ENCODE data around the gene PLPPR1. TPM values are rescaled to one million over a fixed set of nuclear protein-coding genes. Genes with fewer than 3 reads are reported as not detected.

Gene PLPPR1
- polyA plus RNA-seq, 1 of the 3 experiments (the other 2 are of a cell fraction) = not detected

GRCh38 chr9:101114317-101114716, 85.8 kb downstream of the PLPPR1 start:
- CTCF ChIA-PET = no interaction called here
- Histone ChIP-seq H3K9me3 (no peaks in the 10 kb centered on the region), H3K4me2 (no peak overlapping the region), H3K4me1 (ENCODE audit: control insufficient read depth in 1 of 2, insufficient read depth in 2 of 2, low read depth in 1 of 2, low read length in 1 of 2) (no peaks in the 10 kb centered on the region), H3K9me2 (no peaks in the 10 kb centered on the region), H3K9ac (no peak overlapping the region), H3K27me3 (ENCODE audit: insufficient read depth) (no peaks in the 10 kb centered on the region), H4K20me1 (ENCODE audit: insufficient read depth) (no peaks in the 10 kb centered on the region), H2AFZ (ENCODE audit: low read depth) (no peak overlapping the region), H3K4me3 (ENCODE audit: low read depth in 2 of 2, low read length in 1 of 2) (no peak overlapping the region), H3K79me2 (ENCODE audit: insufficient read depth) (no peaks in the 10 kb centered on the region), H3K36me3 (replicated peaks in 1 of 2; ENCODE audit: control insufficient read depth in 1 of 2, insufficient read depth in 2 of 2, low read length in 1 of 2) (no peaks in the 10 kb centered on the region), H3F3A (replicated peaks; ENCODE audit: insufficient read depth) (no peaks in the 10 kb centered on the region), H3K27ac (ENCODE audit: low read depth in 2 of 2, low read length in 1 of 2) (no peak overlapping the region)
- 0% methylated on average over 2 of the region's 2 CpGs for WGBS (ENCODE audit: low lambda C conversion rate)
- POLR2A ChIA-PET = no interaction called here
- TF ChIP-seq RAD21 (IDR thresholded peaks at IDR 0.05; ENCODE audit: low read length) (no peak), FOXJ3 (CRISPR knock-in tag; IDR thresholded peaks at IDR 0.05) (no peak), GABPA (IDR thresholded peaks at IDR 0.05; ENCODE audit: low read depth) (no peak), NRF1 (IDR thresholded peaks at IDR 0.05; ENCODE audit: low read depth, low read length) (no peak), SIN3A (IDR thresholded peaks at IDR 0.05; ENCODE audit: borderline replicate concordance, low read depth, low read length) (no peak), FOSL2 (IDR thresholded peaks at IDR 0.05; ENCODE audit: borderline replicate concordance, low read depth) (no peak), TAF1 (IDR thresholded peaks at IDR 0.05; ENCODE audit: borderline replicate concordance, low read depth, low read length) (no peak), TEAD4 (IDR thresholded peaks at IDR 0.05; ENCODE audit: borderline replicate concordance, insufficient read depth) (no peak), POLR2AphosphoS5 (IDR thresholded peaks at IDR 0.05; ENCODE audit: low read depth, low read length) (no peak), JUND (IDR thresholded peaks at IDR 0.05) (no peak), NFIC (IDR thresholded peaks at IDR 0.05; ENCODE audit: borderline replicate concordance) (no peak), EP300 (IDR thresholded peaks at IDR 0.05; ENCODE audit: borderline replicate concordance in 1 of 2, low read depth in 1 of 2, low read length in 1 of 2) (no peak), SMC3 (IDR thresholded peaks at IDR 0.05; ENCODE audit: low read depth, low read length) (no peak), USF2 (IDR thresholded peaks at IDR 0.05; ENCODE audit: borderline replicate concordance, low read depth, low read length) (no peak), RCOR1 (IDR thresholded peaks at IDR 0.05; ENCODE audit: low read length) (no peak)
- TF ChIP-seq, protein P1, sequence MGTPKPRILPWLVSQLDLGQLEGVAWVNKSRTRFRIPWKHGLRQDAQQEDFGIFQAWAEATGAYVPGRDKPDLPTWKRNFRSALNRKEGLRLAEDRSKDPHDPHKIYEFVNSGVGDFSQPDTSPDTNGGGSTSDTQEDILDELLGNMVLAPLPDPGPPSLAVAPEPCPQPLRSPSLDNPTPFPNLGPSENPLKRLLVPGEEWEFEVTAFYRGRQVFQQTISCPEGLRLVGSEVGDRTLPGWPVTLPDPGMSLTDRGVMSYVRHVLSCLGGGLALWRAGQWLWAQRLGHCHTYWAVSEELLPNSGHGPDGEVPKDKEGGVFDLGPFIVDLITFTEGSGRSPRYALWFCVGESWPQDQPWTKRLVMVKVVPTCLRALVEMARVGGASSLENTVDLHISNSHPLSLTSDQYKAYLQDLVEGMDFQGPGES (IDR thresholded peaks at IDR 0.05; ENCODE audit: low read depth, low read length) = no peak
- TF ChIP-seq, protein P2, sequence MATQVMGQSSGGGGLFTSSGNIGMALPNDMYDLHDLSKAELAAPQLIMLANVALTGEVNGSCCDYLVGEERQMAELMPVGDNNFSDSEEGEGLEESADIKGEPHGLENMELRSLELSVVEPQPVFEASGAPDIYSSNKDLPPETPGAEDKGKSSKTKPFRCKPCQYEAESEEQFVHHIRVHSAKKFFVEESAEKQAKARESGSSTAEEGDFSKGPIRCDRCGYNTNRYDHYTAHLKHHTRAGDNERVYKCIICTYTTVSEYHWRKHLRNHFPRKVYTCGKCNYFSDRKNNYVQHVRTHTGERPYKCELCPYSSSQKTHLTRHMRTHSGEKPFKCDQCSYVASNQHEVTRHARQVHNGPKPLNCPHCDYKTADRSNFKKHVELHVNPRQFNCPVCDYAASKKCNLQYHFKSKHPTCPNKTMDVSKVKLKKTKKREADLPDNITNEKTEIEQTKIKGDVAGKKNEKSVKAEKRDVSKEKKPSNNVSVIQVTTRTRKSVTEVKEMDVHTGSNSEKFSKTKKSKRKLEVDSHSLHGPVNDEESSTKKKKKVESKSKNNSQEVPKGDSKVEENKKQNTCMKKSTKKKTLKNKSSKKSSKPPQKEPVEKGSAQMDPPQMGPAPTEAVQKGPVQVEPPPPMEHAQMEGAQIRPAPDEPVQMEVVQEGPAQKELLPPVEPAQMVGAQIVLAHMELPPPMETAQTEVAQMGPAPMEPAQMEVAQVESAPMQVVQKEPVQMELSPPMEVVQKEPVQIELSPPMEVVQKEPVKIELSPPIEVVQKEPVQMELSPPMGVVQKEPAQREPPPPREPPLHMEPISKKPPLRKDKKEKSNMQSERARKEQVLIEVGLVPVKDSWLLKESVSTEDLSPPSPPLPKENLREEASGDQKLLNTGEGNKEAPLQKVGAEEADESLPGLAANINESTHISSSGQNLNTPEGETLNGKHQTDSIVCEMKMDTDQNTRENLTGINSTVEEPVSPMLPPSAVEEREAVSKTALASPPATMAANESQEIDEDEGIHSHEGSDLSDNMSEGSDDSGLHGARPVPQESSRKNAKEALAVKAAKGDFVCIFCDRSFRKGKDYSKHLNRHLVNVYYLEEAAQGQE (IDR thresholded peaks at IDR 0.05; ENCODE audit: low read depth, low read length) = no peak
- TF ChIP-seq, protein P3, sequence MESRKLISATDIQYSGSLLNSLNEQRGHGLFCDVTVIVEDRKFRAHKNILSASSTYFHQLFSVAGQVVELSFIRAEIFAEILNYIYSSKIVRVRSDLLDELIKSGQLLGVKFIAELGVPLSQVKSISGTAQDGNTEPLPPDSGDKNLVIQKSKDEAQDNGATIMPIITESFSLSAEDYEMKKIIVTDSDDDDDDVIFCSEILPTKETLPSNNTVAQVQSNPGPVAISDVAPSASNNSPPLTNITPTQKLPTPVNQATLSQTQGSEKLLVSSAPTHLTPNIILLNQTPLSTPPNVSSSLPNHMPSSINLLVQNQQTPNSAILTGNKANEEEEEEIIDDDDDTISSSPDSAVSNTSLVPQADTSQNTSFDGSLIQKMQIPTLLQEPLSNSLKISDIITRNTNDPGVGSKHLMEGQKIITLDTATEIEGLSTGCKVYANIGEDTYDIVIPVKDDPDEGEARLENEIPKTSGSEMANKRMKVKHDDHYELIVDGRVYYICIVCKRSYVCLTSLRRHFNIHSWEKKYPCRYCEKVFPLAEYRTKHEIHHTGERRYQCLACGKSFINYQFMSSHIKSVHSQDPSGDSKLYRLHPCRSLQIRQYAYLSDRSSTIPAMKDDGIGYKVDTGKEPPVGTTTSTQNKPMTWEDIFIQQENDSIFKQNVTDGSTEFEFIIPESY (IDR thresholded peaks at IDR 0.05; ENCODE audit: borderline replicate concordance, low read depth) = no peak
- TF ChIP-seq, protein P4, sequence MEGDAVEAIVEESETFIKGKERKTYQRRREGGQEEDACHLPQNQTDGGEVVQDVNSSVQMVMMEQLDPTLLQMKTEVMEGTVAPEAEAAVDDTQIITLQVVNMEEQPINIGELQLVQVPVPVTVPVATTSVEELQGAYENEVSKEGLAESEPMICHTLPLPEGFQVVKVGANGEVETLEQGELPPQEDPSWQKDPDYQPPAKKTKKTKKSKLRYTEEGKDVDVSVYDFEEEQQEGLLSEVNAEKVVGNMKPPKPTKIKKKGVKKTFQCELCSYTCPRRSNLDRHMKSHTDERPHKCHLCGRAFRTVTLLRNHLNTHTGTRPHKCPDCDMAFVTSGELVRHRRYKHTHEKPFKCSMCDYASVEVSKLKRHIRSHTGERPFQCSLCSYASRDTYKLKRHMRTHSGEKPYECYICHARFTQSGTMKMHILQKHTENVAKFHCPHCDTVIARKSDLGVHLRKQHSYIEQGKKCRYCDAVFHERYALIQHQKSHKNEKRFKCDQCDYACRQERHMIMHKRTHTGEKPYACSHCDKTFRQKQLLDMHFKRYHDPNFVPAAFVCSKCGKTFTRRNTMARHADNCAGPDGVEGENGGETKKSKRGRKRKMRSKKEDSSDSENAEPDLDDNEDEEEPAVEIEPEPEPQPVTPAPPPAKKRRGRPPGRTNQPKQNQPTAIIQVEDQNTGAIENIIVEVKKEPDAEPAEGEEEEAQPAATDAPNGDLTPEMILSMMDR (IDR thresholded peaks at IDR 0.05) = no peak
- DNase-seq = no peak
